Right hindlimb (tissue), 1 donor: Measurements from ENCODE around the gene SERPINA1.

Experiments used
- DNase-seq: peaks from one replicate; pipeline ENCODE4 v3.0.0-alpha.2; 2018

The SERPINA1 gene

GRCh38 chr14:94345344-94346064, 42.9 kb downstream of the SERPINA1 start:
- no peak for DNase-seq

- no peak for DNase-seq
Measured at GRCh38 chr14:94344389-94344788, 44.0 kb downstream of the SERPINA1 start.

GRCh38 chr14:94343238-94344005, 45.0 kb downstream of the SERPINA1 start:
- no peak for DNase-seq

GRCh38 chr14:94342334-94342934, 46.0 kb downstream of the SERPINA1 start:
- peak; percentile 92 for DNase-seq

GRCh38 chr14:94341656-94342333, 46.6 kb downstream of the SERPINA1 start:
- no peak for DNase-seq

- DNase-seq: no peak
Measured at GRCh38 chr14:94340533-94340932, 47.9 kb downstream of the SERPINA1 start.

GRCh38 chr14:94338023-94338422, 50.4 kb downstream of the SERPINA1 start:
- DNase-seq: no peak

- no peak for DNase-seq
Measured at GRCh38 chr14:94337274-94337673, 51.1 kb downstream of the SERPINA1 start.

- DNase-seq: no peak
Measured at GRCh38 chr14:94334872-94335271, 53.5 kb downstream of the SERPINA1 start.

- no peak for DNase-seq
Measured at GRCh38 chr14:94332587-94332986, 55.8 kb downstream of the SERPINA1 start.

GRCh38 chr14:94332063-94332583, 56.3 kb downstream of the SERPINA1 start:
- no peak for DNase-seq

- no peak for DNase-seq
Measured at GRCh38 chr14:94331462-94331861, 56.9 kb downstream of the SERPINA1 start.

GRCh38 chr14:94330857-94331256, 57.5 kb downstream of the SERPINA1 start:
- DNase-seq: no peak

- DNase-seq: no peak
Measured at GRCh38 chr14:94330432-94330831, 58.0 kb downstream of the SERPINA1 start.

GRCh38 chr14:94329857-94330256, 58.5 kb downstream of the SERPINA1 start:
- DNase-seq: no peak

GRCh38 chr14:94328196-94328595, 60.2 kb downstream of the SERPINA1 start:
- no peak for DNase-seq
